PC-3 (cell line): ENCODE data around the gene KEL. TPM values are rescaled to one million over a fixed set of nuclear protein-coding genes. Genes with fewer than 3 reads are reported as not detected.

Experiments used
- ATAC-seq: fragments of 200-7000 bp; cut with Tn5 transposase; 2 replicates; pipeline ENCODE4 v1.9.1; 2020; ENCODE audit warnings: mild to moderate bottlenecking, moderate library complexity
- BruUV-seq: library from RNA; stranded (reverse); fragments of 400-500 nt; replicated peaks from 2 replicates; lab custom pipeline; 2021; lab: Mats Ljungman, UMichigan
- CTCF ChIA-PET: fragments of 300-600 bp; sonication (Branson Sonifier 250); formaldehyde crosslinking; loops from one replicate; lab custom pipeline; 2022; ENCODE audit warnings: antibody characterized with exemption; lab: Charles Lee
- POLR2A ChIA-PET: fragments of 300-600 bp; sonication (Branson Sonifier 250); formaldehyde crosslinking; loops from one replicate; lab custom pipeline; 2022; ENCODE audit warnings: antibody characterized with exemption; ENCODE audit not compliant: unreplicated experiment; lab: Charles Lee
- DNase-seq: peaks from one replicate; pipeline ENCODE4 v3.0.0-alpha.2; 2015
- H2AFZ ChIP-seq: fragments of 300-600 bp; sonication (generic); 2 replicates; pipeline ENCODE4 v1.6.0; 2016; ENCODE audit warnings: antibody characterized with exemption, low read length
- H3F3A ChIP-seq: fragments of 300-600 bp; sonication (generic); one replicate; pipeline ENCODE4 v1.6.0; 2017; ENCODE audit warnings: antibody characterized with exemption, low read length, control low read depth, mild to moderate bottlenecking; ENCODE audit not compliant: unreplicated experiment
- H3K27ac ChIP-seq: fragments of 300-600 bp; sonication (generic); 2 replicates; pipeline ENCODE4 v1.5.1; 2016; ENCODE audit warnings: mild to moderate bottlenecking, low read length
- H3K27me3 ChIP-seq: fragments of 300-600 bp; sonication (generic); 2 replicates; pipeline ENCODE4 v1.6.1; 2016; ENCODE audit warnings: low read length, mixed read lengths
- H3K36me3 ChIP-seq: fragments of 300-600 bp; sonication (generic); 2 replicates; pipeline ENCODE4 v1.6.1; 2016; ENCODE audit warnings: low read depth, mixed run types, low read length, mixed read lengths
- H3K4me1 ChIP-seq: fragments of 300-600 bp; sonication (generic); 2 replicates; pipeline ENCODE4 v1.5.1; 2016; ENCODE audit warnings: low read length; ENCODE audit not compliant: insufficient read depth
- H3K4me2 ChIP-seq: fragments of 300-600 bp; sonication (generic); 2 replicates; pipeline ENCODE4 v1.6.0; 2016; ENCODE audit warnings: low read length
- H3K4me3 ChIP-seq: fragments of 300-600 bp; sonication (generic); 2 replicates; pipeline ENCODE4 v1.5.1; 2016; ENCODE audit warnings: mild to moderate bottlenecking, low read length, mixed read lengths
- H3K79me2 ChIP-seq: fragments of 300-600 bp; sonication (generic); 2 replicates; pipeline ENCODE4 v1.6.1; 2017; ENCODE audit warnings: low read length, mixed read lengths
- H3K9ac ChIP-seq: fragments of 300-600 bp; sonication (generic); 2 replicates; pipeline ENCODE4 v1.6.0; 2016; ENCODE audit warnings: mild to moderate bottlenecking, low read length
- H3K9me2 ChIP-seq: fragments of 300-600 bp; sonication (generic); replicated peaks from 2 replicates; pipeline ENCODE4 v1.6.1; 2016; ENCODE audit warnings: mixed run types, low read length, mixed read lengths
- H3K9me3 ChIP-seq: fragments of 300-600 bp; sonication (generic); 2 replicates; pipeline ENCODE4 v1.6.1; 2016; ENCODE audit warnings: low read length, mixed read lengths
- H4K20me1 ChIP-seq: fragments of 300-600 bp; sonication (generic); 2 replicates; pipeline ENCODE4 v1.6.1; 2016; ENCODE audit warnings: low read length, mixed read lengths
- CTCF ChIP-seq: fragments of 300-600 bp; sonication (generic); conservative IDR thresholded peaks from 2 replicates; pipeline ENCODE4 v1.5.1; 2017; ENCODE audit warnings: antibody characterized with exemption, low read depth, mild to moderate bottlenecking, low read length
- EZH2 ChIP-seq: fragments of 300-600 bp; sonication (generic); IDR thresholded peaks from one replicate; pipeline ENCODE4 v1.6.1; 2017; ENCODE audit warnings: antibody characterized with exemption, mild to moderate bottlenecking, low read length; ENCODE audit not compliant: unreplicated experiment
- EZH2phosphoT487 ChIP-seq: fragments of 300-600 bp; sonication (generic); IDR thresholded peaks from 2 replicates; pipeline ENCODE4 v1.6.1; 2018; ENCODE audit warnings: mild to moderate bottlenecking, antibody characterized with exemption, low read length, borderline replicate concordance
- intact Hi-C: fragments of 100-400 bp; cut with micrococcal nuclease; formaldehyde crosslinking; loops from 2 replicates; pipeline ENCODE4 v1.9.0; 2023
- total RNA-seq: library from RNA; depleted of rRNA; stranded (reverse); fragments of >200 nt; gene quantifications from 2 replicates; pipeline ENCODE4 v1.2.3, GENCODE V29; 2014; rRNA removed

KEL gene
- total RNA-seq, 1 experiment from 2014 or later: 0.18 TPM

GRCh38 chr7:142892951-142893350, 69.2 kb downstream of the KEL start:
- Histone ChIP-seq H3K4me3 (no peak overlapping the region), H3K27ac (no peak overlapping the region), H3K4me1 (peaks cover 8% of the 10 kb centered on the region; the same call in 1 of the 2 replicates), H3K79me2 (no peaks in the 10 kb centered on the region), H3K9ac (no peak overlapping the region), H3K9me2 (no peaks in the 10 kb centered on the region), H3F3A (no peaks in the 10 kb centered on the region), H3K4me2 (no peak overlapping the region), H3K27me3 (peaks cover 10% of the 10 kb centered on the region), H3K9me3 (no peaks in the 10 kb centered on the region), H4K20me1 (no peaks in the 10 kb centered on the region), H2AFZ (no peak overlapping the region), H3K36me3 (no peaks in the 10 kb centered on the region)
- ATAC-seq (no peak), DNase-seq (no peak)
- BruUV-seq: no TSS peak
- TF ChIP-seq EZH2: no peak
- TF ChIP-seq EZH2phosphoT487: no peak
- no peak for TF ChIP-seq CTCF
- ChIA-PET POLR2A (no interaction called here), CTCF (no interaction called here)
- intact Hi-C loops: no loop called here

- Histone ChIP-seq H3K9me2 (no peaks in the 10 kb centered on the region), H3K27me3 (peaks cover 10% of the 10 kb centered on the region), H3K4me1 (peaks cover 8% of the 10 kb centered on the region; the same call in 1 of the 2 replicates), H4K20me1 (no peaks in the 10 kb centered on the region), H2AFZ (no peak overlapping the region), H3K36me3 (no peaks in the 10 kb centered on the region), H3K27ac (no peak overlapping the region), H3K4me2 (no peak overlapping the region), H3K79me2 (no peaks in the 10 kb centered on the region), H3K9me3 (no peaks in the 10 kb centered on the region), H3K4me3 (no peak overlapping the region), H3F3A (no peaks in the 10 kb centered on the region), H3K9ac (no peak overlapping the region)
- TF ChIP-seq CTCF: no peak
- TF ChIP-seq EZH2: no peak
- TF ChIP-seq EZH2phosphoT487: no peak
- POLR2A ChIA-PET: no interaction called here
- no TSS peak for BruUV-seq
- CTCF ChIA-PET: no interaction called here
- ATAC-seq (no peak), DNase-seq (no peak)
- intact Hi-C loops: no loop called here
These were observed 70.6 kb downstream of the KEL start for GRCh38 chr7:142891490-142892082.

Other genes starting within 250 kb of the KEL start
- gene PRSS1, start 212.9 kb downstream of the KEL start, total RNA-seq: not detected in 2 replicates
- 0.40 TPM in 1 of 2 replicates, not detected in the other for gene PRSS2, start 191.4 kb downstream of the KEL start, total RNA-seq
- gene EPHB6, start 107.3 kb downstream of the KEL start, total RNA-seq: 30.5 and 48.2 TPM in 2 replicates
- gene TRPV6, start 76.6 kb downstream of the KEL start, total RNA-seq: 0.63 and 1.4 TPM in 2 replicates
- not detected in 2 replicates for gene TRPV5, start 28.6 kb downstream of the KEL start, total RNA-seq
- not detected in 2 replicates for gene LLCFC1, start 22.9 kb downstream of the KEL start, total RNA-seq
- gene OR9A2, start 64.8 kb upstream of the KEL start, total RNA-seq: not detected in 2 replicates
- not detected in 2 replicates for gene OR6V1, start 90.0 kb upstream of the KEL start, total RNA-seq
- gene PIP, start 169.7 kb upstream of the KEL start, total RNA-seq: not detected in 2 replicates
- gene TAS2R39, start 221.1 kb upstream of the KEL start, total RNA-seq: not detected in 2 replicates